B cell (primary cell): Measurements from ENCODE around the gene FAM184B.

Experiments
- CTCF ChIP-seq: fragments of 200-600 bp; IDR thresholded peaks from one replicate; pipeline ENCODE4 v1.8.0; 2022; ENCODE audit warnings: antibody characterized with exemption, mild to moderate bottlenecking
- EZH2 ChIP-seq: IDR thresholded peaks from 2 replicates; pipeline ENCODE4 v1.6.1; 2012; ENCODE audit warnings: borderline replicate concordance, low read depth, mild to moderate bottlenecking, moderate library complexity, low read length; ENCODE audit not compliant: insufficient read depth, poor library complexity, severe bottlenecking

DNA sequence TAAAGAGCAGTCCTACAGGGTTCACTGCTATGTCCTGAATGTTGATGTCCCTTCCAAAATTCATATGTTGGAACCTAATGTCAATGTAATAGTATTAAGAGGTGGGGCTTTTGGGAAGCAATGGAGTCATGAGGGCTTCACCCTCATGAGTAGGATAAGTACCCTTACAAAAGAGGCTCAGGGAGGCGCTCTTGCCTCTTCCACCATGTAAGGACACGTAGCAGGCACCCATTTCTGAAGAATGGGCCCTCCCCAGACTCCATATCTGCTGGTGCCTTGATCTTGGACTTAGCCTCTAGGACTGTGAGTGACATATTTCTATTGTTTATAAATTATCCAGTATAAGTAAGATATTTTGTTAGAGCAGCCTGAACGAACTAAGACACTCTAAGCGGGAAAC is 151.2 kb downstream of the FAM184B start:
- TF ChIP-seq CTCF, result no peak
- TF ChIP-seq EZH2, result no peak
